Activated CD4-positive, CD25-positive, alpha-beta regulatory T cell treated with anti-CD3 and anti-CD28 coated beads, Interleukin-2, amount 50 U/mL, for 24 hours (primary cell): Measurements from ENCODE around the gene PPP6C.
"Not testable (repeated sequence)": the region's sequence is repeated elsewhere in the genome, so short reads cannot be mapped to it uniquely, and the experiment has no call there.

Experiments used
- ATAC-seq, 2 donors: fragments of 150-1000 bp; cut with Tn5 transposase; one replicate each; pipeline ENCODE4 v1.10.0; 2021; ENCODE audit warnings: mild to moderate bottlenecking in 1 of 2, moderate library complexity in 1 of 2

The PPP6C gene

DNA sequence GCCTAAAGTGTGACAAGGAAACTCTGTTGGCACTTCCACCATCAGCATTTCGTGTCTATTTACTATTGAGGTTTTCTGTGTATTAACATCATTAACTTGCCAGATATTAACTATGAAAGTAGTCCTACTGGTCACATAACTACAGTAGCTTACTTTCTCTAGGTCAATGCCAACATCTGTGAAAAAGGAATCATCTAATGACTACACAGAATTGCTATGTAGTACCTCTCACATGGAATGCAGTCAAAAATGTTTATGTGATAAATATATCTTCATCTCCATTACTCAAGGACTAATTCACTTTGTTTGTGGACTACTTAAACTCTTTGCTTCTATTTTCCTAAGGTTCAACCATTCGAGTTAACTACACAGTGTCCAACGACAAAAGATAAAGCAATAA, 48.4 kb downstream of the PPP6C start:
- ATAC-seq: no peak

DNA sequence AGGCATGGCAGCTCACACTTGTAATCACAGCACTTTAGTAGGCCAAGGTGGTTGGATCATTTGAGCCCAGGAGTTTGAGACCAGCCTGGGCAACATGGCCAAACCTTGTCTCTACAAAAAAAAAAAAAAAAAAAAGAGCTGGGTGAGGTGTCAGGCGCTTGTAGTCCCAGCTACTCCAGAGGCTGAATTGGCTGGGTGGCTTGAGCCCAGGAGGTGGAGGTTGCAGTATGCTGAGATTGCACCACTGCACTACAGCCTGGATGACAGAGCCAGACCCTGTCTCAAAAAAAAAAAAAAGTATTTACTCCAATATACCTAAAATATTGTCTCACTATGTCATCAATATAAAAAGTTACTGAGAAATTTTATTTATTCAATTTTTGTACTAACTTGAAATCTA, 49.0 kb downstream of the PPP6C start:
- no peak for ATAC-seq

DNA sequence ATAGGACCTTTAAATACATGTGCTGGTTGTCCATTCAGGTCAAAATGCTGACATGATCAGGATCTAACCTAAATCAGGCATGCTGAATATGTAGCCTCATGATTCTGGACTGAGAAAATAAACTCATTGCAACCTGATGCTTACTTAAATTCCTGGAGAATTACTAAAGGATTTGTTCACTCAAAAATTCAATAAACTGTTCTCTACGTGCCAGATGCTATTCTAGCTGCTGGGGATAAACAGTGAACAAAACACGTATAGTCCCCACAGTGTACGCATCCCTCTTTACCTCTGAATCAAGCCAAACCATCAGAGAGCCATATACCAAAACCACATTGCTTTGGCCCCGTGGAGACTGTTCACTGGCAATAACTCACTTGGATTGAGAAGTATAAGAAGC, 52.4 kb downstream of the PPP6C start:
- ATAC-seq: no peak

DNA sequence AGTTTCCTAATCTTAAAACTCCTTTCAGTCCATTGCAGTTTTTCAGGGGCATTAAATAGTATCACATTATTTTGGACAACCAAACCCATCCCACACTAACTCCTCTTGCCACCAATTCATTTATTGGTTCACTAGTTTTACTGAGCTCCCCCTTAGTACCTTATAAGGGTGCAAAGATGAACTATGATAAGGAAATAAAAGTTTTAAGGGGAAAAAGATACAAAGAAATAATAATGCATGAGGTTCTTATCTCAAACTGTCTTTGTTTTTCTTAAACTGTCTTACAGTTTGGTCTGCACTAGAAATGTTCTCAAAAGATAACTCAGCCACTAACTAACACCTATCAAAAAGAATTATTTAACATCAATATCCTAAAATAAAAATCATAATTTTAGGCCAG, 54.6 kb downstream of the PPP6C start:
- ATAC-seq: no peak

DNA sequence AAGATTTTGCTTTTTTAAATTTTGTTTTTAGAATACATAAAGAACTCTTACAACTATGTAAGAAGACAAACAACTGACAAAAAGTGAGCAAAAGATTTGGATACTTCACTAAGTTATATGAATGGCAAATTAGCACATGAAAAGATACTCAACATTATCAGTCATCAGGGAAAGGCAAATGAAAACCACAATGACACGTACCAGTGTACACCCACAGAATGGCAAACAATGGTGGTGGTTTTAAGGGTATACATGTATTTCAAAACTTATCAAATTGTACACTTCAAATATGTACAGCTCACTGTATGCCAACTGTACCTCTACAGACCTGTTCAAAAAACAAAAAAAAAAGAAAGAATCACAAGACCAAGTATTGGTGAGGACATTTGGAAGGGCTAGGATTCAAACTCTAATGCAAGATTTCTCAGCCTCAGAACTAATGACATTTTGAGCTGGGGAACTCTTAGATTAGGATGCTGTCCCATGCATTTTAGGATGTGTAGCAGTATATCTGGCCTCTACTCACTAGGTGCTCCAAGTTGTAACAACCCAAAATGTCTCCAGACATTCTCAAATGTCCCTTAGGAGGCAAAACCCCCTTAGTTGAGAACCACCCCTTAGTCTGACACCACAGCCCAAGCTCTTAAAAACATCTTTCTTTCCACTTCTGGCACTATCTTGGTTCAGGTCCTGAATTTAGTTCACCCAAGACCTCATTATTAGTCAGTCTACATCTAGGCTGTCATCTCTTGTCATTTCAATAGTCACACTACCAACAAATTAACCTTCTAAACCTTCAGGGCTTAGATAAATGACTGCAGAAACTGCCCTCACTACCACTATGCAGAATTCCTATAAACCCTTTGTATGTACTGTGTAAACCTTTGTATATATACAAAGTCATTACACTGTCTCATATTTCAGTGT, 55.9 kb downstream of the PPP6C start:
- ATAC-seq: peak; percentile 87

DNA sequence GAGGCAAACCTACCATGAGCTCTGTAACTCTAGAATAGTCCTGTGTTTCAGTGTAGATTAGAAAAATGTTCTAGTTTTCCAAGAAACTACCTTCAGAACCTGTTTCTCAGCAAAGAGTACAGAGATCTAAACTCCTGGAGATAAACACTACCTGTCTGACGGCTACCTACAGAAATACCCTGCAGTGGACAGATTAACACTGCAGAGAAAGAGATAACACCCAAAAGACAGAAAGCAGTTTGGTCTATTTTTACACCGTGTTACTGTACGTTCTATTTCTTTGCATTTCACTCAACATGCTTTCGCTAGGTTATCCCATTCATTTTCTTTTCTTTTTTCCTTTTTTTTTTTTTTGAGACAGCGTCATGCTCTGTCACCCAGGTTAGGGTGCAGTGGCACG, 57.8 kb downstream of the PPP6C start:
- no peak for ATAC-seq

DNA sequence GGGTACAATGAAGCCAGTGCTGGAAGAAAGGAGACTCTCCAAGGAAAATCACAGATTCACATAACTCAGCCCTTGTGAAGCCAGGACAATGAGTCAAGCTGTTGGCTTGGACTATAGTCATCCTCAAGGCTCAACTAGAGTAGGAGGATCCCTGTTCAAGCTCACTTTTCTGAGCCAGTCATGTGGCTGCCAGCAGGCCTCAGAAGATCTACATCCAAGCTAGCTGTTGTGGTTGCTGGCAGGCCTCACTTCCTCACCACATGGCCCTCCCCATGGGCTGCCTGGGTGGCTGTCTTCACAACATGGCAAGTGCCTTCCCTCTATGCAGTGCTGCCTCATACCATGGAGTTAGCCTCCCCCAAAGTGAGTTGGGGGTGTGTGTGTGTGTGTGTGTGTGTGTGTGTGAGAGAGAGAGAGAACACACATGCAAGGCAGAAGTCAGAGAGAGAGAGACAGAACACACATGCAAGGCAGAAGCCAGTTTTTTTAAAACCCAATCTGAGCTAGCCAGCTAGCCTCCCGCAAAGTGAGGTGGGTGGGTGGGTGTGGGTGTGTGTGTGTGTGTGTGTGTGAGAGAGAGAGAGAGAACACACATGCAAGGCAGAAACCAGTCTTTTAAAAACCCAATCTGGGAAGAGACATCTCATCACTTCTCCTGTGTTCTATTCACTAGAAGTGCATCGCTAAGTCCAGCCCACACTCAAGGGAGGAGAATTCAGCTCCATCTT, 63.4 kb downstream of the PPP6C start:
- peak; percentile 95 to 96 for ATAC-seq

DNA sequence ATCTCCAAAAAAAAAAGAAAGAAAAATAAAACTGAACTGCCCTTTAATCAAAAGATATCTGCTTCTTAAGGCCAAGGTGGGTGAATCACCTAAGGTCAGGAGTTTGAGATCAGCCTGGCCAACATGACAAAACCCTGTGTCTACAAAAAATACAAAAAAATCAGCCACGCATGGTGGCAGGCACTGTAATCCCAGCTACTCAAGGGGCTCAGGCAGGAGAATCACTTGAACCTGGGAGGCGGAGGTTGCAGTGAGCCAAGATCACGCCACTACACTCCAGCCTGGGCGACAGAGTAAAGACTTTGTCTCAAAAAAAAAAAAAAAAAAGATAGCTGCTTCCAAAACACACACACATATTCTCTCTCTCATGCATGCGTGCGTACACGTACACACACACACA, 64.1 kb downstream of the PPP6C start:
- no peak for ATAC-seq

DNA sequence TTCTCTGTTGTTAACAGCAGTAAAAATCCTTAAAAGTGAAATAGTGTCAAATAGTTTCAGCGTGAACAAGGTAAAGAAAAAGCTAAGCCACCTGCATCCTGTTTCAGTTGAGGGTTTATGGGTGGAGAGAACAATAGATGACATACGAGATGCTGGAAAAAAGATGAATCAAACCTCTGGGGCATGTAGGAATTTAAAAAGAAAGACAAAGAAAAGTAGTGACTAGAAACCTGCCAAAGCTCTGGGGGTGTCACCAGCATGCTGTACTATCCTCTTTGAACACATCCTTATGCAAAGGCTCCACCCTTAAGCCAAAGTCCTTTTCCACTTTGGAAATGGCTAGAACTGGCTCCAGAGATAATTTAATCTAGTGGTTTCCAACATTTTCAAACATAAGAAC, 68.5 kb downstream of the PPP6C start:
- ATAC-seq: peak in 1 of 2 donors; percentile 10

DNA sequence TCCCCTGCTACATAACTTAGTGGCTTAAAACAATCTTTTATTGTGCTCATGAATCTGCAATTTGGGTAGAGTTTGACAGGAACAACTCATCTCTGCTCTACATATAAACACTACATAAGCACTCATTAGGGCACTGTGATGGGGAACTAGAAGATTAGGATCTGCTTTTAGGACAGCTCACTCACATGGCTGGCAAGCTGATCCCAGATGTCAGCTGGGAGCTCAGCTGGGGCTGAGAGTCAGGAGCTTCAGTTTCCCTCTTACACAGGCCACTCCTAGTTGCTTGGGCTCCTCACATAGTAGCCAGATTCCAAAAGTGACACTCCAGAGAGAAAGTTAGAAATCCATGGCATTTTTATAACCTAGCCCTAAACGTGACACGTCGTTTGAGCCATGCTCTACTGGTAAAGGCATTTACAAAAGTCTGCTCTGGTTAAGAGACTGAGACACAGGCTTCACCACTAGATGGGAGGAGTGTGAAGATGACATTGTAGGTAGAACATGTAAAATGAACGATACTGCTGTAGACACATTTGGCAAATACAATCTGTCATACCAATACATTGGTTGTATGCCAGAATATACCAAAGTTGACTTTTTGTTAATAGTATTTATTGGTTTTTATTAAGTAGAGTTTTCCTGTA, 69.8 kb downstream of the PPP6C start:
- ATAC-seq: no peak

DNA sequence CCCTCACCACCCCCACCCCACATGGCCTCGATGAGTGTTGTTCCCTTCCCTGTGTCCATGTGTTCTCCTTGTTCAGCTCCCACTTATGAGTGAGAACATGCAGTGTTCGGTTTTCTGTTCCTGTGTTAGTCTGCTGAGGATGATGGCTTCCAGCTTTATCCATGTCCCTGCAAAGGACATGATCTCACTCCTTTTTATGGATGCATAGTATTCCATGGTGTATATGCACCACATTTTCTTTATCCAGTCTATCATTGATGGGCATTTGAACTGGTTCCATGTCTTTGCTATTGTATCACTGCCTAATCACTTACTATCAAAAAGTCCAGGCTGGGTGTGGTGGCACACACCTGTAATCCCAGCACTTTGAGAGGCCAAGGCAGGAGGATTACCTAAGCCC, 70.9 kb downstream of the PPP6C start:
- not testable (repeated sequence) for ATAC-seq

DNA sequence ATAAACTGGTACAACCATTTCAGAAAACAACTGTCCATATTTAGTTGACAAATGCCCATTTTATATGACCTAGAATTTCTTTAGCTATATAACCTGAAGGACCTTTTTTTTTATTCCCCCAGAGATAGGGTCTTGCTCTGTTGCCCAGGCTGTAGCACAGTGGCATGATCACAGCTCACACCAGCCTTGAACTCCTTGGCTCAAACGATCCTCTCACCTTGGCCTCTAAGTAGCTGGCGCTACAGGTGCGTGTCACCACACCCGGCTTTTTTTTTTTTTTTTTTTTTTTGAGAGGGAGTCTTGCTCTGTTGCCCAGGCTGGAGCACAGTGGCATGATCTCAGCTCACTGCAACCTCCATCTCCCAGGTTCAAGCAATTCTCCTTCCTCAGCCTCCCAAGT, 75.1 kb downstream of the PPP6C start:
- not testable (repeated sequence) for ATAC-seq

DNA sequence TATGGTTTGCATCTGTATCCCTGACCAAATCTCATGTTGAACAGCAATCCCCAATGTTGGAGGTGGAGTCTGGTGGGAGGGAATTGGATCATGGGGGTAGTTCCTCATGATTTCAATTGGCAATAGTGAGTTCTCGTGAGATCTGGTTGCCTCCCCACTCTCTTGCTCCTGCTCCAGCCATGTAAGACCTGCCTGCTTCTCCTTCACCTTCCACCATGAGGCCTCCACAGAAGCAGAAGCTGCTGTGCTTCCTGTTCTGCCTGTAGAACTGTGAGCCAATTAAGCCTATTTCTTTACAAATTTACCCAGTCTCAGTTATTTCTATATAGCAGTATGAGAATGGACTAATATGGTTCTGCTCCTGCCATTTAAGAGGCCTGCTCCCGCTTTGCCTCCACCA, 79.1 kb downstream of the PPP6C start:
- no peak for ATAC-seq

DNA sequence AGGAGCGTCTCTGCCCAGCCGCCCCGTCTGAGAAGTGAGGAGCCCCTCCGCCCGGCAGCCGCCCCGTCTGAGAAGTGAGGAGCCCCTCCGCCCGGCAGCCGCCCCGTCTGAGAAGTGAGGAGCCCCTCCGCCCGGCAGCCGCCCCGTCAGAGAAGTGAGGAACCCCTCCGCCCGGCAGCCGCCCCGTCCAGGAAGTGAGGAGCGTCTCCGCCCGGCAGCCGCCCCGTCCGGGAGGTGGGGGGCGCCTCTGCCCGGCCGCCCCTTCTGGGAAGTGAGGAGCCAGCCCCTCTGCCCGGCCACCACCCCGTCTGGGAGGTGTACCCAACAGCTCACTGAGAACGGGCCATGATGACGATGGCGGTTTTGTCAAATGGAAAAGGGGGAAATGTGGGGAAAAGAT, 81.1 kb downstream of the PPP6C start:
- not testable (repeated sequence) for ATAC-seq

DNA sequence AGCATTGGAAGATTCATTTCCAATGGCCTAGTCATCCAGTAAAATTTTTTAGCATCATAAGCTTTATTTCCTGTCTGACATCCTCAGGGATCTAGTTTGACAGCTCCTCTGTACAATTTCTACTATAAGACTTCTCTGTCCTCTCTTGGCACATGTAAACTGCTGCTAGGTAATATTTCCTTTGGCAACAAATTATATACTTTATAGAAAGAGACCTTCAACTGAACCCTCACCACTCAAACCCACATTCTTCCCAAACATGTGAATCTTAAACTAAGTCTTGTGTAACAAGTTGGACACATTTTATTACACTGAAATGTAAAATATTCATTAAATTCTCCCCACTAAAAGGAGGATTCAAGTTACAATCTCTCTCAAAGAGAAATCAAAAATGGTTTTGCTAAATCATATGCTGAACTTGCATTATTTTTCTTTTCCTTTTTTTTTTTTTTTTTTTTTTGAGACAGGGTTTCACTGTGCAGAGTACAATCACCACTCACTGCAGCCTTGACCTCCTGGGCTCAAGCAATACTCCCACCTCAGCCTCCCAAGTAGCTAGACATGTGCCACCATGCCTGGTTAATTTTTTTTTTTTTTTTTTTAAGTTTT, 83.2 kb downstream of the PPP6C start:
- ATAC-seq: no peak

DNA sequence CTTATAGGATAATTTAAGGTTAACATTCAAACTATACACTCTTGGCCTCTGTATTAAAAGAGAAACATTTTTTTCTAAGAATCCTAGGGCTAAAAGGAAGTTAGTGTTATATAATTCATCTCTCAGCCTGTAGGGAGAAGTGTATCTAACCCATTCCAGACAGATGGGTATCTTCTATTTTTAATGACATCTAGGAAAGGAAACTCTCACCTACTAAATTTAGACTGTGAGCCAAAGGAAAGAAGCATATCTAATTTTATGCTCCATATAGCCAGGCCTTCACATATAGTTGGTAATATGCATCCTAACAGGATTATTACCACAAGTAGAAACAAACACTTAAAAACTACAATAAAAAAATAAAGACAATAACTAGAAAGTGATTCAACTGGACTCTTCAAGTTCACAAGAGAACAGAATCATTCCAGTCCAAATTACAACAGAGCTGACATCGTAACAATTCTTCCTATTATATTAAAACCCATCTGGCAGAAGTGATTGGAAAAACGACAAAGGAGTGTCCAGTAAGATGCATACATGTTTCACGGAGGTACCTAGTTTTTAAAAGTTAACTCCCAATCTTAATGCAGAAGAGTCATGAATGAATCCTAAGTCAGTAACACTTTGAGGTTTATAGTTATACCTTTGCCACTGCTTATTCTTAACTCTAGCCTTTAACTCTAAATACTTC, 85.7 kb downstream of the PPP6C start:
- no peak for ATAC-seq

DNA sequence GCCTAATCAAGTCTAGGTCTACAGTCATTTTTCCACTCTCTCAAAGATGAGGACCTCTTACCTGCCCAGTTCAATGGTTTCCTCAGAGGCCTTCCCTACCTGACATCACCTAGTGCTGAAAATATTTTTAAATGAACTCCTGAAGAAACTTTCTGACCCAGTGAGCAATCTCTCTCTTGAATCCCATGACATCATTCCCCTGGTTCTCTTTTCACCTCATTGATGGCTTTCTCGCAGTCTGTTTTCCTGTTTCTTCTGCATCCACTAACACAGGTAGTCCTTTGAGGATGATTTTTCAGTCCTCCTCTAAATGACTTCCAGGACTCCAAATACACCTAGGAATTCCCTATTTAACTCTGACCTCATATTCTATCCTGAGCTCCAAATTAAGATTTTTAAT, 86.6 kb downstream of the PPP6C start:
- ATAC-seq: no peak

DNA sequence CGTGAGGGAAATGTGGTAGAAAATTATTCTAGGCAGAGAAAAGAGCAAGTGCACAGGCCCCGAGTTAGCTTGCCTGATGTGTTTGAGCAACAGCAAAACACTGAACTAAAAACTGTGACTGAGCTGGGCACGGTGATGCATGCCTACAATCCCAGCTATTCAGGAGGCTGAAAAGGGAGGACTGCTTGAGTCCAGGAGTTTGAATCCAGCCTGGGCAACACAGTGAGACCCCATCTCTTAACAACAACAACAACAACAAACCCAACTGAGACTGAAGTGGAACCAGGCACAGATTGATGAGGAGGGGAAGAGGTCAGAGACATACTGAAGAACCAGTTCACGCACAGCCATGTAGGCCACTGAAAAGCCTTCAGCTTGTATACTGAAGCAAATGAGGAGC, 88.8 kb downstream of the PPP6C start:
- no peak for ATAC-seq

DNA sequence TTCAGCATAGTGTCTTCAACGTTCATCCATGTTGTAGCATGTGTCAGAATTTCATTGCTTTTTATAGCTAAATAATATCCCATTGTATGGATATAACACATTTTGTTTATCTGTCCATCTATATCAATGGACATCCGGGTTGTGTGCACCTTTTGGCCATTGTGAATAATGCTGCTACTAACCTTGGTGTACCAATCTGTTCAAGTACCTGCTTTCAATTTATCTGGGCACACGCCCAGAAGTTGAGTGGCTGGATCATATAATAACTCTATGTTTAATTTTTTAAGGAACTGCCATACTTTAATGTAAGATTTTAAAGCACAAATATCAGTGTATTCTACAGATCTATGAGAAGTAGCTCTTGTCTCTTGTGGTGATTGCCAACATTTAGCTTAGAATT, 89.8 kb downstream of the PPP6C start:
- ATAC-seq: no peak
